GM18505 (cell line): Measurements from ENCODE around the gene AFF3.

Experiments
- ATAC-seq: cut with Tn5 transposase; IDR thresholded peaks from one replicate; pipeline ENCODE4 v1.9.1; 2021; ENCODE audit not compliant: unreplicated experiment
- POLR2A ChIP-seq: IDR thresholded peaks from 4 replicates; pipeline ENCODE4 v1.6.1; 2011; ENCODE audit warnings: borderline replicate concordance; ENCODE audit not compliant: insufficient read depth, insufficient read length; ENCODE audit errors: extremely low read depth

Gene AFF3

DNA sequence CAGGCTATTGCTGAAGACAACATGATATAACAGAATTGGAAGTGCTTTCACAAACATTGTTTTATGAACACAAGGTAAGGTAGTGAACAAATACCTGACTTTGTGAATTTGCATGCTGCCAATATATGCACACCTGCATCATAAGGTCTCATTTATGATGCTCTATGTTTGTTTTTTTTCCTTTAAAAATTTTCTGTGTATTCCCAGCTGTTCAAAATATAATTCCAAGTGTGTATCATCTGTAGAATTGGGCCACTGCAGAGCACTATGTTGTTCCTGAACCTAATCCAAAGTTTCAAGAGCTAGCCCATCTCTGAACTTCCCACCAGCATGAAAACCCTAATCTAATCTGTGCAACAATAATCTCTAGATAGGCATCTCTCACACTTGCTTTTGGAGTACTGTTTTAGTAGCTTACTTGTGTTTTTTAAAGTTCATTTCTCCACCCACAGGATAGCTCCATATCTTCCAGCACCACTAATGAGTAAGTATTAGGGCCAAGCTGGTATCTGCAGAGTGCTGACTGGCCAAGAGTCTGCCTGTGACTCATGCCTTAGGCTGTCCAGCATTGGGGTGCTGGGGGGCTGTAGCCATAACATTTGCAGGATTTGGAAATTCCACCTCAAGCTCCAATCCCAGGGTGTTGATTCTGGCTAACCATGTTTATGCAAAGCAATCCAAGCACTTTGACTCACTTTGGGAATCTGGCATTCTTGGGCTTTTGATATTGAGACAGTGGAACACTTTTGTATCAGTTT, 444.4 kb downstream of the AFF3 start:
- no peak for TF ChIP-seq POLR2A
- no peak for ATAC-seq

DNA sequence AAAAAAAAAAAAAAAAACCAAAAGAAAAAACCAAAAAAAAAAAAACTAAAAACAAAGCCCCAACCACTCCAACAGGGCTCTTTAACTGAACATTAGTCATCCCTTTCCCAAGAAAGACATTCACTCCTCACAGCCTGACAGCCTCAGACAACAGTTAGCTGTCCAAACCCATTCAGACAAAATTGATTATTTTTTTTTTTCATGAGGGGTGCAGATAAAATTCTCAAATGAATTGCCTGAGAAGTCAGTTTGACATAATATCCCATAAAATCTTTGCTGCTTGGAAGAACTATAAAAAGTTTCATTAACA, 446.5 kb downstream of the AFF3 start:
- no peak for ATAC-seq
- no peak for TF ChIP-seq POLR2A

DNA sequence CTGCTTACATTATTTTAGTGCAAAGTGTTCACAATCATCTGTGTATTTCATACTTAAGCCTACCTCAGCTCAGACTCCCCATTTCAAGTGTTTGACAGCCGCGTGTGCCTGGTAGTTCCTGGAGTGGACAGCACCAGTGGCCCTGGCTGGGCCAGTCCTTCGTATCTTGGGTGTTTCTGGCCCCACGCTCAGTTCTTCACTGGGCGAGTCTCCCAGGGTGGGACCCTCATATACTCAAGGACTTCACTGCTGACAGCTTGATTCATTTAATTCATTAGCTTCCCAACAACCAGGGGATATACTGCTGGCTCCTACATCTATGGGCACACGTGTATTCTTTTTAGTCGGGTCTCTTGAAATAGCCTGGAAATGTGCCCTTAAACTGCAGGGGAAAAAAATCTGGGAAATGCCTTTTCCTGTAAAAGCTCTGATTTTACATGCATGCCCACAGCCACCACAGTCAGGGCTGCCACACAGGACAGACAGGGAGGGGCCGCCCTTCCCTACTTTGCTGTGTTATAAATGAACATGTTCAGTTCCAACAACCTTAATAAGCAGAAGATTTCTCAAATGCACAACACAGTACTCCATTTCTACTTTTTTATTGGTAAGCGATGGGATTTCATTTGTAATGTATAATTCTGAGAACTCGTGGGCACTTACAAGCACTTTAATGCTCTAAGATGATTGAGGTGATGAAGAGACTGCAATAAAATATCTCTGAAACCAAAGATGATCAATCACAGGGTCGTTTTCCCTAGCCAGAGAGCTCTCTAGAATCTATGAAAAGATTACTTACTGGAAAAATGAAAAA, 447.1 kb downstream of the AFF3 start:
- ATAC-seq: no peak
- TF ChIP-seq POLR2A: no peak

DNA sequence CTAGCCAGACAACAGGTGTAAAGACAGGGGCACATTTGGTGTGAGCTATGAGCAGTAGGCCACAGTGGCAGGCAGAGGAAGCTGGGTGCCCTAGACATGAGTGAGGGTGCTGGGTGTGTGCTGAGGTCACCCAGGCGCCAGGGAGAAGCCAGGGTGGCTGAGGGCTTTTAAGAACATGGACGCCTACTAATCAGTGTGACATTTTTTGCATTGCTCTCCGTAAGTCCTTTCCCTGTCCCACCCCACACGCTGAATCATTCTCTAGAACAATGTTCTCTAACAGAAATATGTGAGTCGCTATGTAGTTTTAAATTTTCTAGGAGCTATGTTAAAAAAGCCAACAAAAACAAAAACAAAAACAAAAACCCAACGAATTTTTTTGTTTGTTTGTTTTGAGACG, 448.1 kb downstream of the AFF3 start:
- no peak for ATAC-seq

DNA sequence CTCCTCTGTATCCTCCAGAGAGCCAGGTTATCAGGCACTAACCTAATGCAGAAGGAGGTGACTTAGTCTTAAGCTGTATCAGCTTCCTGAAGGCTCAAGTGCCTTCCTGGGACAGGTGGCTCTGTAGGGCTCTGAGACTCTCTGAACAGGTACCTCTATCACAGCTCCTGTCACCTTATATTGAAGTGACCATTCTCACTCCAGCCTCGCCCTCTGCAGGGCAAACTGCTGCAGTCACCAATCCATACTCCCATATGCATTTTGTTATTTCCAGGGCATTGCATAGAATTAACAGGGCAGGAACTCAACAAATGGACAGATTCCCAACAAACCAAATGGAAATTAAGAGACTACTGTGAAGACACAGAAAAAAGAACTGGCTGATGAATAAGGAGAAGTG, 449.6 kb downstream of the AFF3 start:
- no peak for TF ChIP-seq POLR2A
- ATAC-seq: no peak

More for the DNA sequence above, 448.1 kb downstream of the AFF3 start:
- TF ChIP-seq POLR2A: no peak

DNA sequence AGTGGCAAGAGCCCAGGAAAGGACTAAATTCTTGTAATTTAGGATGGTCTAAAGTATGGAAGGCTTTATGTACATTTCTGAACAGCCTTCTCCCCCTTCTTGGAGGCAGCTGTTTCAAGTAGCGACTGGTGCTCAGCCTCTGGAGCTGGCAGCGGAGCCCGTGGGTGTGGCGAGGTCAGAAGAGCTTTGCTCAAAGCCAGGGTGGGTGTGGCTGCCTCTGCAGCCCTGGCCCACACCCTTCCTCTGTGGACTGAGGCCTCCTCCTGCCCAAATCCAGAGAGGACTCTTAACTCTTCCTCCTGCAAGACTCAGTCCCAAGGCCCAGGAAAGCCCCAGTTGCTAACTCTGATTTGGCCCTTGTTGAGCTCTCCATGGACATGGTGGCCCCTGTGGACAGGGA, 450.5 kb downstream of the AFF3 start:
- no peak for TF ChIP-seq POLR2A
- no peak for ATAC-seq

DNA sequence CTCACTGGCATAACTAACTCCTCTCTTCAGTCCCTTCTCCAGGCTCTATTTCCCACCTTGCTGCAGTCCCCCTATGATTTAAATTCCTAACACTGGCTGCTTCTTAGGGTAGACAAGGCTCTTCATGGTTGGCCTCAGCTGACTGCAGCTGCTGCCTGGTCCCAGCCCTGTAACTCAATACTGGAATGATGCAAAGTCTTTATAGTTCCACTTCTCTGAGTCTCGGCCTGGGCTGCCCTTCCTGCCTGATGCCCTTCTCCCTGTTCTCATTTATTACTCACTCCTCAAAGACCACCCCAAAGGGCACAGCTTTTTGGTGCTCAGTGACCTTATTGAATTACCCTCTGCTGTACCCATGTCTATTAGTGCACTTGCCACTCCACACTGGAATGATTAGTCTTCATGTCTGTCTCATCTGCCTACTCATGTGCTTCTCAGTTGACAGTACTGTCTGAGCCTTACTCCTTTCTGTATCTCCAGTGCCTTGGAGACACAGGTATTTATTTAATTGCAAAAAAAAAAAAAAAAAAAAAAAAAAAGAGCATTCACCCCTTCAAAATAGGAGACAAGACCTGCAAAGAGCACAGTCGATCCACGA, 453.1 kb downstream of the AFF3 start:
- ATAC-seq: no peak
- no peak for TF ChIP-seq POLR2A

DNA sequence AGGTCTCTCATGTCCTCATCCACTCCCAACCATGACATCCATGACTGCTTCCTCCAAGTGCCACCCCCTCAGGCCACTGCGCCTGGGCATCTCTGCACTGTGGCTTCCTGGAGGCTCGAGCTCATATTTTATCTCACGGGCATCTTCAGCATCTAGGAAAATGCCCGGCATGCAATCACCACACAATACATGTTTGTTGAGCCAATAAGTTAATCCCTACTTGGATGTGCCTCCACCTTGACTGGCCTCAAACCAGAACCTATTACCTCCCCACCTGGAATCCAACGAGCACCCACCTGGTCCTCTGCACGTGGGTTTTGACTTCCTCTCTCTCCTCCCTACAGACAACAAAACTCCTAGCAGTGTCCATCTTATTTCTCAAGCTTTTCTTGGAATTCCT, 453.7 kb downstream of the AFF3 start:
- ATAC-seq: no peak
- TF ChIP-seq POLR2A: no peak

DNA sequence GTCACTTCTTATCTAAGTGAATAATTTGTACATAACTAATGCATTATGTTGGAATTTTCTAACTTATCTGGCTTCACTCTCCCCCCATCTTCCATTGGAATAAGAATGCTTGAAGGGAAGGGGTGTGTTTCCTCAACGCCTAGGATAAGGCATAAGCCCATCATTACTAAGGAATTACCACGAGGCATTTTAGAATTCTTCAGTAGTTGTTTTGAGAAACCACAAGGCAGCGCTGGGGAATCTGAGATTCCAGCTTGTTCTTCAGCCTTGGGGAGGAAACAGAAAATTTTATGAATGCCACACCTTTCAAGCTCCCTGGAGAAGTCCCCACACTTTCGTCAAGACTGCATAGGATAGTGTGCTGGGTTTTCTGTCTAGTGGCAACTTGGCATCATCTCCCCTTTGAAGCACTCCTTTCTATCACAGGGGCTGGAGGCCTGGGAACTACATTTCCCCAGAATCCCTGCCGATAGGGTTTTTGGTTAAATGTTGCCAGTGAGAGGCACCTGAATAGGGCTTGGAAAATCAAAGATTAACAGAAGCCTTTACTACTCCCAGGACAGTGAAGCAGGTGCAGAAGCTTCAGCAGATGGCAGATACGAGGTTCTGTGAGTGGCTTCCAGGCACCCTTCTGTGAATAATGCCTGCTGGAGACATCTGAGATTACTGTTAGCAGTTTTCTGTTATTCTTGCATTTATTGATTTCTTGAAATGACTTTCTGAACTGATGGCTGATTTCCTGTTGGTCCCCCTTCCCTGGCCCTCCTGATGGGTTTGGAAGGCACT, 459.9 kb downstream of the AFF3 start:
- no peak for ATAC-seq
- TF ChIP-seq POLR2A: no peak

DNA sequence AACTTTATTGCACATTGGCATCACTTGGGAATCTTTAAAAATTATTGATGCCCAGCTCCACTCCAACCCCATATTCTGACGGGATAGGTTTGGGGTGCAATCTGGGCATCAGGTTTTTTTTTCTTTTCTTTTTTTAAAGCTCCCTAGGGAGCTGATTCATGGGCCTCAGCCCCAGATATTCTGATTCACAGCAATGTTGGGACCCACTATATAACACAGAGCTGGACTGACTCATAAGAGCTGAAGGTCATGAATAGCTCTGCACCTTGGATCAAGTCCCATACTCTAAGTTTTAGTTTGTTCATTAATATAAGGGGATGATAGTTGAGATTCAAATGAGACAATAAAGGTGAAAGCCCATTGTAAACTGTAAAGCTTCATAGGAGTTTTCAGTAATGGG, 461.4 kb downstream of the AFF3 start:
- TF ChIP-seq POLR2A: no peak
- no peak for ATAC-seq

DNA sequence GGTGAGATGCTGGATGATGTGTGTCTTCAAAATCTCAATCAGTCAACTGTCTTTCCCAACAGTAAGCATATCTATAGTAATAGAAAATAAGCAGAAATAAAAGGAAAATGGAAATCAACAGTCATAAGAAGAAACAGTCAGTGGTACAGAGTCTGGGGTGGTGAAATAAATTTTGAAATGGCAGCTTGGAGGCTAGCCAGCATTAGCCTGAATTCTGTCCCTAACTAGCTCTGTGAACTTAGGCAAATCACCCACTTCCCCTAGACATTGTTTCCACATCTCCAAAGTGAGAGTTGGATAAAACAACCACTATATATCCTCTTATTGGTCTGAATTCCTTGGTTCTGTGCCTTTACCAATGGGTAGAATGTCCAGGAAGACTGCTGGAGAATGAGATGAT, 462.9 kb downstream of the AFF3 start:
- ATAC-seq: no peak
- TF ChIP-seq POLR2A: no peak

DNA sequence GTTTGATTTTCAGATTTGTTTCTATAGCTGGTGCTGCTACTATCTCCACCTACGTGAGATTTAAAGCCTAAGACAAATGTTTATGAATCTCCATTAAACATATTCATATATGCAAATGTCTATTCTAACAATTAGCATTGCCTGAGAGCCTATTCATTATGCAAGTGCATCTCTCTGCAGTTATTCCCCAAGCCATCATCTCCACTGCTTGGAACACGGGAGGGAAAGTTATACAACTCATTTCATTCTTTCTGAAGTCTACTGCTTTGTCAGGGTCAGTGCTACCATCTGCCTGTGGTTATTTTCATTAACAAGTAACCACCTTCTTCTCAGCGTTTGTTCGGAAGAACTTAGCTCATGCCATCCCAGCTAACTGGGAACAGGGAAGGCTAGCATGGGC, 463.8 kb downstream of the AFF3 start:
- no peak for ATAC-seq

DNA sequence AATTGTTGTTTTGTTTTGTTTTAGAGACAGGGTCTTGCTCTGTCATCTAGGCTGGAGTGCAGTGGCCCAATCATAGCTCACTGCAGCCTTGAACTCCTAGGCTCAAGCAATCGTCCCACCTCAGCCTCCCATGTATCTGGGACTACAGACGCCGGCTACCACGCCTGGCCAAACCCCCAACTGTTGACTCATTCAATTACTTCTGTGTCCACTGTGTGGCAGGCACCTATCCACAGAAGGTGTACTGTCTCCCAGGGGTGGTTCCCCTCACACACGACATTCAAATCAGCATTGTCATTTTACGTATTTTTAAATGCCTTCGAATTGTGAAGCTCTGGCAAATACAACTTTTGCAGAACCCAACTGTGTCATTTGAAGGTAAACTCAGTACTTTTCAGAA, 464.6 kb downstream of the AFF3 start:
- no peak for TF ChIP-seq POLR2A
- ATAC-seq: no peak

More for the DNA sequence above, 463.8 kb downstream of the AFF3 start:
- no peak for TF ChIP-seq POLR2A
